Inferior parietal cortex (tissue), 1 donor: Measurements from ENCODE around the gene IREB2.
"Not testable (repeated sequence)": the region's sequence is repeated elsewhere in the genome, so short reads cannot be mapped to it uniquely, and the experiment has no call there.

ENCODE experiments used
- DNase-seq: peaks from one replicate; pipeline ENCODE4 v3.0.0-alpha.2; 2016; ENCODE audit errors: extremely low spot score

The IREB2 gene

DNA sequence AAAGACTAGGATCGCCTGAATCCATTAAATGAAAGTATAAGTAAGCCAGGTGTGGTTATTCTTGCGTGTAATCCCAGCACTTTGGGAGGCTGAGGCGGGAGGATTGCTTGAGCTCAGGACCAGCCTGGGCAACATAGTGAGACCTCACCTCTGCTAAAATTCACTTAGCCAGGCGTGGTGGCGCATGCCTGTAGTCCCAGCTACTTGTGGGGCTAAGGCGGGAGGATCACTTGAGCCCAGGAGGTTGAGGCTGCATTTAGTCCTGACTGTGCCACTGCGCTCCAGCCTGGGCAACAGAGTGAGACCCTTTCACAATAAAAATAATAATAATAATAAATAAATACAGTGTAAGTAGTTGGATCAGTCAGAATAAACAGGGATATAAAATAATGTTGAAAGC, 43.9 kb downstream of the IREB2 start:
- DNase-seq: no peak

- no peak for DNase-seq
These were observed 54.9 kb downstream of the IREB2 start for GRCh38 chr15:78492872-78493271.

DNA sequence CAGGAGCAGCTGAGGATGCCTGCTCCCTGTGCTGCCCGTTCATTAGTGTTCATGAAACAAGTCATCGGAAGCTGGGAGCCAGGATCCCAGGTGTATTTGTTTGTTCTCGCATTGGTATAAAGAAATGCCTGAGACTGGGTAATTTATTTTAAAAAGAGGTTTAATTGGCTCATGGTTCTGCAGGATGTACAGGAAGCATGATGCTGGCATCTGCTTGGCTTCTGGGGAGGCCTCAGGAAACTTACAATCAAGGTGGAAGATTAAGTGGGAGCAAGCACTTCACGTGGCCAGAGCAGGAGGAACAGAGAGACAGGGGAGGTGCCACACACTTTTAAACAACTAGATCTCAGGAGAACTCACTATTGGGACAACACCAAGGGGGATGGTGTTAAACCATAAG, 63.8 kb downstream of the IREB2 start:
- no peak for DNase-seq

DNA sequence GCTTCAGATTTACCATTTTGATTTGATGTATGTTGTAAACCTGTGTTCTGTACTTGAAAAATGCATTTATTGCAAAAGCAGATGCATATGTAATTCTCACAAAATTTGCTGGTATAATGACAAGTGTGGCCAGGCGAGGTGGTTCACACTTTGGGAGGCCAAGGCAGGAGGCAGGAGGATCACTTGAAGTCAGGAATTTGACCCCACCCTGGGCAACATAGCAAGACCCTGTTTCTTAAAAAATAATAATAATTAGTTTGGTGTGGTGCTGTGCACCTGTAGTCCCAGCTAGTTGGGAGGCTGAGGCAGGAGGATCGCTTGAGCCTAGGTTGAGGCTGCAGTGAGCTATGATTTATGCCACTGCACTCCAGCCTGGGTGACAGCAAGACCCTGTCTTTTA, 64.6 kb downstream of the IREB2 start:
- no peak for DNase-seq

GRCh38 chr15:78506971-78507830, 69.2 kb downstream of the IREB2 start, which contains the start of gene HYKK:
Gene HYKK, plus strand, starts transcription at chr15:78507577. Its CDS starts 5,512 bp downstream, at chr15:78513089.
- peak; percentile 91 for DNase-seq

- no peak for DNase-seq
These were observed 69.8 kb downstream of the IREB2 start for GRCh38 chr15:78507831-78508160.

- DNase-seq: no peak
These were observed 70.3 kb downstream of the IREB2 start for GRCh38 chr15:78508272-78508671.

DNA sequence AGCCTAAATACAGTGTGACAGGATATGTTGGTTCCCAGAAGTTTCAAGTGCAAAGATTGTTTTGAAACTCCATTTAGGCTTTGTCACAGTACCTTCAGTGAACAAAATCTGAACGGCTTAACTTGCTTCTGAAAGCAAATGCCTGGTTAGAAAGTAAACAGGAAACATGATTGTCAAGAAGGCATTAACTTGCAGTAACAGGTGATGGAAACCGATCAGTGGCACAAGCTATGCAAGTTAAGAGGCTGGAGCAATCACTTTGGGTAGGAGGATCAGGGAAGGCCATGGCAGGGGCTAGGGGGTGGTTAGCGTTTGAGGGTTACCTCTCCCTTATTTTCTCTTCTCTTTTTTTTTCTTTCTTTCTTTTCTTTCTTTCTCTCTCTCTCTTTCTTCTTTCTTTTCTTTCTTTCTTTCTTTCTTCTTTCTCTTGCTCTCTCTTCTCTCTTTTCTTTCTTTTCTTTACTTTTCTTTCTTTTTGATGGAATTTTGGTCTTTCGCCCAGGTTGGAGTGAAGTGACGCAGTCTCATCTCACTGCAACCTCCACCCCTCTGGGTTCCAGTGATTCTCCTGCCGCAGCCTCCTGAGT, 71.8 kb downstream of the IREB2 start:
- no peak for DNase-seq

- not testable (repeated sequence) for DNase-seq
These were observed 82.0 kb downstream of the IREB2 start for GRCh38 chr15:78520035-78520434.

GRCh38 chr15:78524230-78524629, 86.2 kb downstream of the IREB2 start:
- no peak for DNase-seq

DNA sequence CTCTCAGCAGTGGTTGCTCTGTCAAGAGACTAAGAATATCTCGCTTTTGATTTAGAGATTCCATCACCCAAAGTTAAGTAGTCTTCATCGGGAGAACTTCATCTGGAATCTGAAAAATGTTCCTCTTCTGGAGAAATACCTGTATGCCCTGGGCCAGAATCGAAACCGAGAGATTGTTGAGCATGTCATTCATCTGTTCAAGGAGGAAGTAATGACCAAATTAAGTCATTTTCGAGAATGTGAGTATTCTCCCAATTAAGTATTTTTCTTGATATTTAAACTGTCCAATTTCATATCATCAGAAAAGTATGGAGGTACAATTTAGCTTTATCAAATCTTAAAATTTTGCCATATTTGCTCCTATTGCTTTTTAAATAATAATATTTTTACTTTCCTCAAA, 89.3 kb downstream of the IREB2 start:
- no peak for DNase-seq

- DNase-seq: peak; percentile 11
These were observed 95.3 kb downstream of the IREB2 start for GRCh38 chr15:78533331-78533730.

DNA sequence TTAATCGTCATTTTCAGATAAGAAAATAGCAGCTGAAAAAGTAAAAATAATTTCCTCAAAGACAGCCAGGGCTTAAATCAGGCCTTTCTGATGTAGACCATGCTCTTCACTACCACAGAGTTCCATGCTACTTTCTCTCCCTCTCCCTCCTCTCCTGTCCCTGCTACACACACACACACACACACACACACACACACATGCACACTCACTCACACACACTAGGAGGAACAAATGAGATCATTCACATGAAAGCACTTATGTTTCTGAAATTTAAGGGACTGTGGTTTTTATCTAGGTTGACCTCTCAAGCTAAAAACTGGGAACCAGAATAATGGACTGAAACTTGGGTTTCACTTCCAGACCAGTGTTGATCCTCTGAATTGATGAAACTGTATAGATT, 98.1 kb downstream of the IREB2 start:
- DNase-seq: no peak

- no peak for DNase-seq
These were observed 99.4 kb downstream of the IREB2 start for GRCh38 chr15:78537266-78537905.

- DNase-seq: no peak
These were observed 100.3 kb downstream of the IREB2 start for GRCh38 chr15:78538358-78538757.

GRCh38 chr15:78539464-78540140, 101.6 kb downstream of the IREB2 start:
- not testable (repeated sequence) for DNase-seq

DNA sequence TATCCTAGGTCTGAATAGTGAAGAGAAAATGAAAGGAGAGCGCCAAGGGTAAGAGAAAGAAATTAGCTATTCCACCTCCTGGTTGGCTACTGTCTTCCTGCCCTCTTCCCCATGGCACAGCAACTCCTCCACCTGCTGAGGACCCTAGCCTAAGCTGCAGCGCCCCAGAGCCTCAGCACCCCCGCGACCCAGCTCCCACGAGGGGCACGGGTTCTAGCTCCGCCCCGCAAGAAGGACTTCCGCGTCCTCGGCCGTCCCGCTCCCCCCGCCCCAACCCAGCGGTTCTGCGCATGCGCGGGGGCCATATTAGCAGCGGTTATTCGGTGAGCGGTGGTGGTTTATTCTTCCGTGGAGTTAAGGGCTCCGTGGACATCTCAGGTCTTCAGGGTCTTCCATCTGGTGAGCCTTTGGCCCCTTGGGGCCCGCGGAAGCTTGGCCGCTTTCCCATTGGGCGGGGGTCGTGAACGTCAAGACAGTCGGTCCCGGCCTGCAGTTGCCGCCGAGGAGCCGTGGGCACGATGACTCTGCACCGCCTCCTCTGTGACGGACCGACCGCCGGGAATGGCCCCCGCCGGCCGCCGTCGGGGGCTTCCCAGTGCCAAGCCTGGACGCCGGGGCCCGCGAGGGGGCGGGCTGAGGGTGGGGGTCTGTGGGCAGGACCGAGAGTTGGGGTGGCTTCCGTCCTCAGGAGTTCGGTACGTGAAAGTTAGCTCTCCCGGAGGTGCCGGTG, 102.3 kb downstream of the IREB2 start, which contains the start of gene PSMA4:
TSS of gene PSMA4 (plus strand) at position 304 of the 730 bp plus-strand sequence. CDS start 1,484 bp downstream, outside the sequence.
- peak; percentile 93 for DNase-seq

- DNase-seq: no peak
These were observed 103.1 kb downstream of the IREB2 start for GRCh38 chr15:78540871-78541743.

GRCh38 chr15:78541744-78542034, 103.7 kb downstream of the IREB2 start:
- DNase-seq: no peak

DNA sequence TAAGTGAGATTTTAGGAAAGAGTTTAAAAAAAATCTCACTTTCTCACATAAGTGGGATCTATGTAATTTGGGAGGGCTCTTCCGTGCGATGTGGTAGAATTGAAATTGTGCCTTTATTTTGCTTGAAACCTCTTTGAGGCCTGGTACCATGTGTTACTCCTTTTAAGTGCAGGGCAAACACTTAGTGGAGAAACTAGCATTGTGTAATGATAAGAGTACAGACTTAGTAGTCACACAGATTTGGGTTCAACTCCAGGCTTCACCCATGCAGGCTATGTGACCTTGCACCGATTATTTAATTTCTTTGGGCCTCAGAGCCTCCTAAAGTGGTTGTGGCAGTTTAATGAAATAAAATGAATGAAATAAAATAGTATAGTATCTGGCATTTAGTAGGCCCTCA, 104.6 kb downstream of the IREB2 start:
- DNase-seq: no peak

GRCh38 chr15:78550194-78550593, 112.2 kb downstream of the IREB2 start:
- no peak for DNase-seq
